Endothelial cell of umbilical vein (primary cell): ENCODE results near the gene MAP3K13.
"Not testable (repeated sequence)": the region's sequence is repeated elsewhere in the genome, so short reads cannot be mapped to it uniquely, and the experiment has no call there.

Experiments
- EZH2 ChIP-seq: IDR thresholded peaks from 2 replicates; pipeline ENCODE4 v1.6.1; 2012; ENCODE audit warnings: borderline replicate concordance, low read depth, mild to moderate bottlenecking, moderate library complexity, low read length, inconsistent platforms; ENCODE audit not compliant: severe bottlenecking
- POLR2A ChIP-seq: IDR thresholded peaks from 2 replicates; pipeline ENCODE4 v1.6.1; 2012; ENCODE audit warnings: low read depth, mild to moderate bottlenecking, control low read depth, low read length

- not testable (repeated sequence) for TF ChIP-seq POLR2A, EZH2
Measured at GRCh38 chr3:185418561-185418977, 55.6 kb downstream of the MAP3K13 start.
